Liver (tissue), 9 donors: Measurements from ENCODE around the gene UGT1A4. TPM values are rescaled to one million over a fixed set of nuclear protein-coding genes. Genes with fewer than 3 reads are reported as not detected.
A peak's percentile ranks its signal among the peaks of the same experiment; 100 is the strongest.

Experiments used
- DNase-seq: peaks from one replicate; pipeline ENCODE4 v3.0.0-alpha.2; 2017; ENCODE audit warnings: low spot score
- H3K27ac ChIP-seq, 2 donors: one replicate each; pipeline ENCODE4 v1.7.0; 2013; ENCODE audit warnings: inconsistent platforms in 2 of 2, low read length in 2 of 2, control low read depth in 1 of 2, low read depth in 1 of 2, mild to moderate bottlenecking in 1 of 2
- H3K27me3 ChIP-seq, 4 donors: one replicate each; pipeline versions ENCODE4 v1.6.1 to v1.7.0; 2013; ENCODE audit warnings: low read length in 3 of 4, inconsistent platforms in 1 of 4, mild to moderate bottlenecking in 1 of 4, moderate library complexity in 1 of 4; ENCODE audit not compliant: control insufficient read depth in 4 of 4, insufficient read depth in 4 of 4
- H3K36me3 ChIP-seq, 4 donors: one replicate each; pipeline versions ENCODE4 v1.6.1 to v1.7.0; 2013; ENCODE audit warnings: low read length in 3 of 4, mild to moderate bottlenecking in 3 of 4, low read depth in 1 of 4, moderate library complexity in 1 of 4; ENCODE audit not compliant: control insufficient read depth in 4 of 4, insufficient read depth in 3 of 4
- H3K4me1 ChIP-seq, 4 donors: one replicate each; pipeline versions ENCODE4 v1.6.1 to v1.7.0; 2013; ENCODE audit warnings: low read length in 3 of 4, mild to moderate bottlenecking in 3 of 4, moderate library complexity in 1 of 4; ENCODE audit not compliant: control insufficient read depth in 4 of 4, insufficient read depth in 4 of 4
- H3K4me3 ChIP-seq, 3 donors: one replicate each; pipeline versions ENCODE4 v1.6.1 to v1.7.0; 2013; ENCODE audit warnings: low read length in 3 of 3, control low read depth in 1 of 3, low read depth in 1 of 3, mild to moderate bottlenecking in 1 of 3
- H3K9ac ChIP-seq, 2 donors: one replicate each; pipeline ENCODE4 v1.7.0; 2013; ENCODE audit warnings: low read length in 2 of 2, mild to moderate bottlenecking in 2 of 2, moderate library complexity in 2 of 2, control low read depth in 1 of 2, low read depth in 1 of 2
- H3K9me3 ChIP-seq, 4 donors: one replicate each; pipeline versions ENCODE4 v1.6.1 to v1.7.0; 2013; ENCODE audit warnings: low read length in 3 of 4; ENCODE audit not compliant: control insufficient read depth in 4 of 4
- ATF3 ChIP-seq: IDR thresholded peaks from 2 replicates; pipeline ENCODE4 v1.6.1; 2016; ENCODE audit warnings: antibody characterized with exemption
- EGR1 ChIP-seq, 2 donors: IDR thresholded peaks; 2 replicates each; pipeline ENCODE4 v1.6.1; 2016 to 2018; ENCODE audit warnings: antibody characterized with exemption in 2 of 2, low read depth in 2 of 2
- FOXA1 ChIP-seq: IDR thresholded peaks from 2 replicates; pipeline ENCODE4 v1.6.1; 2016; ENCODE audit warnings: antibody characterized with exemption
- FOXA2 ChIP-seq: IDR thresholded peaks from 2 replicates; pipeline ENCODE4 v1.6.1; 2016; ENCODE audit warnings: antibody characterized with exemption
- GABPA ChIP-seq, 2 donors: IDR thresholded peaks in 1 of 2; conservative IDR thresholded peaks in 1 of 2; 2 replicates each; pipeline ENCODE4 v1.6.1; 2016; ENCODE audit warnings: antibody characterized with exemption in 2 of 2, mild to moderate bottlenecking in 1 of 2, moderate library complexity in 1 of 2
- HNF4A ChIP-seq, 2 donors: conservative IDR thresholded peaks; 2 replicates each; pipeline ENCODE4 v1.6.1; 2016; ENCODE audit warnings: antibody characterized with exemption in 2 of 2, mild to moderate bottlenecking in 2 of 2
- HNF4G ChIP-seq: IDR thresholded peaks from 2 replicates; pipeline ENCODE4 v1.6.1; 2016; ENCODE audit warnings: antibody characterized with exemption
- JUND ChIP-seq, 2 donors: IDR thresholded peaks; 2 replicates each; pipeline ENCODE4 v1.6.1; 2016; ENCODE audit warnings: antibody characterized with exemption in 2 of 2
- MAX ChIP-seq: IDR thresholded peaks from 2 replicates; pipeline ENCODE4 v1.6.1; 2016; ENCODE audit warnings: antibody characterized with exemption
- NR2F2 ChIP-seq: IDR thresholded peaks from 2 replicates; pipeline ENCODE4 v1.6.1; 2016; ENCODE audit warnings: antibody characterized with exemption
- RAD21 ChIP-seq, 2 donors: IDR thresholded peaks; 2 replicates each; pipeline ENCODE4 v1.6.1; 2016; ENCODE audit warnings: antibody characterized with exemption in 2 of 2, mild to moderate bottlenecking in 2 of 2
- REST ChIP-seq: IDR thresholded peaks from 2 replicates; pipeline ENCODE4 v1.6.1; 2016; ENCODE audit warnings: antibody characterized with exemption, mild to moderate bottlenecking
- RXRA ChIP-seq, 2 donors: IDR thresholded peaks; 2 replicates each; pipeline ENCODE4 v1.6.1; 2017 to 2018; ENCODE audit warnings: antibody characterized with exemption in 2 of 2, mild to moderate bottlenecking in 1 of 2
- SP1 ChIP-seq: IDR thresholded peaks from 2 replicates; pipeline ENCODE4 v1.6.1; 2018; ENCODE audit warnings: antibody characterized with exemption, mild to moderate bottlenecking
- TAF1 ChIP-seq: conservative IDR thresholded peaks from 2 replicates; pipeline ENCODE4 v1.6.1; 2016; ENCODE audit warnings: antibody characterized with exemption, mild to moderate bottlenecking
- YY1 ChIP-seq: IDR thresholded peaks from 2 replicates; pipeline ENCODE4 v1.6.1; 2016; ENCODE audit warnings: antibody characterized with exemption, mild to moderate bottlenecking
- ZBTB33 ChIP-seq: IDR thresholded peaks from 2 replicates; pipeline ENCODE4 v1.6.1; 2016; ENCODE audit warnings: antibody characterized with exemption
- WGBS: extraction: QIAGEN DNeasy Blood & Tissue Kit; methylation state at CpG from one replicate; pipeline ENCODE4 v1.1.7; 2013; 5-methylcytosine and 5-hydroxymethylcytosine counted together
- polyA plus RNA-seq, 2 donors: library from polyadenylated mRNA; stranded (reverse) in 1 of 2; unstranded in 1 of 2; fragments of 200-250 nt in 1 of 2; fragments of >200 nt in 1 of 2; fragmentation: Nextera tagmentation in 1 of 2; extraction: Ambion mirVana in 1 of 2; gene quantifications; one replicate each; pipeline versions ENCODE4 v1.2.1 to v1.2.3, GENCODE V29; 2013 to 2015
- total RNA-seq, 2 donors: library from RNA; depleted of rRNA; stranded (reverse); fragments of >200 nt; gene quantifications; one replicate each; pipeline ENCODE4 v1.2.3, GENCODE V29; 2014
- TF ChIP-seq, protein P1 (sequence below): fragments of 150-350 bp; IDR thresholded peaks from 2 replicates; pipeline ENCODE4 v1.5.1; 2017; ENCODE audit warnings: improper control_type of control experiment, low read depth, low read length; ENCODE audit not compliant: missing input control
- donor health status: healthy.
- donor health status: healthy.
- donor health status: healthy.
- donor health status: healthy.
- donor health status: healthy.

The UGT1A4 gene
- total and polyA plus RNA-seq, 4 donors, result 103 to 446 (median 136) TPM; not detected in 1

- peak; percentile 20 for DNase-seq
- Histone ChIP-seq H3K36me3 (no peaks in the 10 kb centered on the region), H3K9me3 (no peaks in the 10 kb centered on the region), H3K4me3 (no peak overlapping the region), H3K9ac (no peak overlapping the region), H3K27me3 (no peaks in the 10 kb centered on the region), H3K4me1 (no peaks in the 10 kb centered on the region), H3K27ac (no peak overlapping the region)
- TF ChIP-seq JUND (IDR thresholded peaks at IDR 0.05) (no peak), SP1 (no peak), ATF3 (no peak), GABPA (IDR thresholded peaks at IDR 0.05 in 1 of 2, conservative IDR thresholded peaks at IDR 0.05 in 1 of 2) (no peak), EGR1 (IDR thresholded peaks at IDR 0.05; ENCODE audit: low read depth in 2 of 2) (no peak), HNF4A (conservative IDR thresholded peaks at IDR 0.05) (no peak), FOXA2 (no peak), YY1 (no peak), HNF4G (no peak)
- TF ChIP-seq, protein P1, sequence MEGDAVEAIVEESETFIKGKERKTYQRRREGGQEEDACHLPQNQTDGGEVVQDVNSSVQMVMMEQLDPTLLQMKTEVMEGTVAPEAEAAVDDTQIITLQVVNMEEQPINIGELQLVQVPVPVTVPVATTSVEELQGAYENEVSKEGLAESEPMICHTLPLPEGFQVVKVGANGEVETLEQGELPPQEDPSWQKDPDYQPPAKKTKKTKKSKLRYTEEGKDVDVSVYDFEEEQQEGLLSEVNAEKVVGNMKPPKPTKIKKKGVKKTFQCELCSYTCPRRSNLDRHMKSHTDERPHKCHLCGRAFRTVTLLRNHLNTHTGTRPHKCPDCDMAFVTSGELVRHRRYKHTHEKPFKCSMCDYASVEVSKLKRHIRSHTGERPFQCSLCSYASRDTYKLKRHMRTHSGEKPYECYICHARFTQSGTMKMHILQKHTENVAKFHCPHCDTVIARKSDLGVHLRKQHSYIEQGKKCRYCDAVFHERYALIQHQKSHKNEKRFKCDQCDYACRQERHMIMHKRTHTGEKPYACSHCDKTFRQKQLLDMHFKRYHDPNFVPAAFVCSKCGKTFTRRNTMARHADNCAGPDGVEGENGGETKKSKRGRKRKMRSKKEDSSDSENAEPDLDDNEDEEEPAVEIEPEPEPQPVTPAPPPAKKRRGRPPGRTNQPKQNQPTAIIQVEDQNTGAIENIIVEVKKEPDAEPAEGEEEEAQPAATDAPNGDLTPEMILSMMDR, result no peak
- WGBS, result 71% methylated on average over 8 of the region's 8 CpGs
Measured at GRCh38 chr2:233803994-233804393, 85.5 kb downstream of the UGT1A4 start.

- Histone ChIP-seq H3K9ac (no peak overlapping the region), H3K4me3 (no peak overlapping the region), H3K27ac (no peak overlapping the region), H3K4me1 (no peaks in the 10 kb centered on the region), H3K27me3 (no peaks in the 10 kb centered on the region), H3K9me3 (no peaks in the 10 kb centered on the region), H3K36me3 (no peaks in the 10 kb centered on the region)
- 73% methylated on average over 12 of the region's 12 CpGs for WGBS
- DNase-seq, result peak; percentile 10
- TF ChIP-seq RAD21 (IDR thresholded peaks at IDR 0.05) (no peak), ATF3 (no peak), NR2F2 (no peak), FOXA2 (no peak), RXRA (IDR thresholded peaks at IDR 0.05) (no peak), TAF1 (no peak), EGR1 (IDR thresholded peaks at IDR 0.05; ENCODE audit: low read depth in 2 of 2) (no peak), HNF4A (conservative IDR thresholded peaks at IDR 0.05) (no peak), REST (no peak), JUND (IDR thresholded peaks at IDR 0.05) (no peak), ZBTB33 (no peak), GABPA (IDR thresholded peaks at IDR 0.05 in 1 of 2, conservative IDR thresholded peaks at IDR 0.05 in 1 of 2) (no peak), SP1 (no peak), FOXA1 (no peak), HNF4G (no peak), YY1 (no peak), MAX (no peak)
- TF ChIP-seq, protein P1, result no peak
Measured at GRCh38 chr2:233807215-233807865, 88.8 kb downstream of the UGT1A4 start.
